Transverse colon (tissue), 4 donors: ENCODE results near the gene FAM20A. TPM values are rescaled to one million over a fixed set of nuclear protein-coding genes. Genes with fewer than 3 reads are reported as not detected.
A peak's percentile ranks its signal among the peaks of the same experiment; 100 is the strongest.

Source experiments
- DNase-seq: peaks from one replicate; pipeline ENCODE4 v3.0.0-alpha.2; 2019
- H3K27ac ChIP-seq, 4 donors: fragments of 200-600 bp; sonication (generic); 2 replicates each; pipeline ENCODE4 v1.5.1; 2016 to 2018; ENCODE audit warnings: inconsistent platforms in 4 of 4
- H3K27me3 ChIP-seq: fragments of 200-600 bp; sonication (generic); 2 replicates; pipeline ENCODE4 v1.5.1; 2017; ENCODE audit warnings: inconsistent platforms
- H3K36me3 ChIP-seq, 4 donors: fragments of 200-600 bp; sonication (generic); 2 replicates each; pipeline ENCODE4 v1.5.1; 2017 to 2019; ENCODE audit warnings: inconsistent platforms in 4 of 4
- H3K4me1 ChIP-seq, 4 donors: fragments of 200-600 bp; sonication (generic); 2 replicates each; pipeline ENCODE4 v1.5.1; 2017 to 2020; ENCODE audit warnings: inconsistent platforms in 4 of 4
- H3K4me3 ChIP-seq, 4 donors: fragments of 200-600 bp; sonication (generic); 1 replicate in 1 of 4; 2 replicates in 3 of 4; pipeline versions ENCODE4 v1.5.1 to v1.6.1; 2017 to 2019; ENCODE audit warnings: inconsistent platforms in 4 of 4
- H3K9me3 ChIP-seq, 2 donors: fragments of 200-600 bp; sonication (generic); 2 replicates each; pipeline ENCODE4 v1.5.1; 2017 to 2019; ENCODE audit warnings: inconsistent platforms in 2 of 2
- EP300 ChIP-seq: sonication (generic); formaldehyde crosslinking; IDR thresholded peaks from one replicate; pipeline ENCODE4 v1.6.1; 2017; ENCODE audit warnings: antibody characterized with exemption, low read depth
- POLR2A ChIP-seq: fragments of 450-650 bp; IDR thresholded peaks from one replicate; pipeline ENCODE4 v1.6.1; 2016; ENCODE audit warnings: antibody characterized with exemption, mild to moderate bottlenecking, moderate library complexity
- POLR2AphosphoS5 ChIP-seq, 3 donors: sonication (generic); formaldehyde crosslinking; IDR thresholded peaks; one replicate each; pipeline ENCODE4 v1.6.1; 2016; ENCODE audit warnings: antibody characterized with exemption in 3 of 3
- WGBS, 2 donors: methylation state at CpG; one replicate each; pipeline ENCODE4 v1.1.5; 2018; ENCODE audit warnings: low coverage in 1 of 2; 5-methylcytosine and 5-hydroxymethylcytosine counted together
- in situ Hi-C, 4 donors: fragments of 200-750 bp; cut with MboI; loops; one replicate each; pipeline versions ENCODE4 v1.15.0 to v1.15.1; 2017; ENCODE audit warnings: low sequenced_read_pairs in 3 of 4, low pct_ligation_motif_present in 1 of 4, low pct_unique_long_range_greater_than_20kb in 1 of 4
- intact Hi-C: fragments of 100-400 bp; cut with DNase I; formaldehyde crosslinking; loops from one replicate; pipeline ENCODE4 v1.15.1; 2023; ENCODE audit warnings: low total_unique reads
- total RNA-seq, 4 donors: library from RNA; depleted of rRNA; stranded (reverse); fragments of >200 nt; gene quantifications; one replicate each; pipeline ENCODE4 v1.1.0, GENCODE V29; 2016
- TF ChIP-seq, protein P1 (sequence below), 5 experiments: fragments of 200-600 bp in 3 of 5; fragments of 450-650 bp in 2 of 5; sonication (generic) in 3 of 5; IDR thresholded peaks; 1 replicate in 2 of 5; 2 replicates in 3 of 5; pipeline ENCODE4 v1.5.1; 2016 to 2017; ENCODE audit warnings: antibody characterized with exemption in 5 of 5, inconsistent platforms in 3 of 5, mild to moderate bottlenecking in 2 of 5, moderate library complexity in 1 of 5

The FAM20A gene
- total RNA-seq, 4 donors from 2014 or later = 1.5 to 4.1 (median 3.5) TPM

DNA sequence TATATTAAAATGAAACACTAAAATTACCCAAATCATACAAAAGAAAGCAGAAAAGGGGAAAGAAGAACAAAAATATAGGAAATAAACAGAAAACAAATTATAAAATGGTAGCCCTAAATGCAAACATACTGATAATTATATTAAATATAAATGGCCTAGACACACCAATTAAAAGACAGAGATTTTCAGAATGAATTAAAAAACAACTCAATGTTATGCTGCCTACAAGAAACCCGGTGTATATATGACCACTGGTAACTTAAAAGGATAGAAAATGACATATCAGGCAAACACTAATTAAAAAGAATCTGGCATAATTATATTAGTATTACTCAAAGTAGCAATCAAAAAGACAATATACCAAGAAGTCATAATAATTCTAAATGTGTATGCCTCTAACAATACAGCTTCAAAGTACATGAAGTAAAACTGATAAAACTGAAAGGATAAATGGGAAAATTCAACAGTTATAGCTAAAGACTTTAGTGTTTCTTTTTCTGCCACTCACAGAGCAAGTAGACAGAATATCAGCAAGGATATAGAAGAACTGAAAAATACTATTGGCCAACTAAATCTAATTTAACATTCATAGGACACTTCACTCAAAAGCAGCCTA, 7.5 kb upstream of the FAM20A start:
- H3K4me1 ChIP-seq = no peaks in the 10 kb centered on the region
- H3K4me3 ChIP-seq = no peak overlapping the region
- in situ Hi-C loops = no loop called here
- peaks cover under 1% of the 10 kb centered on the region for H3K27me3 ChIP-seq
- no peaks in the 10 kb centered on the region for H3K36me3 ChIP-seq
- intact Hi-C loops = no loop called here
- no peak overlapping the region for H3K27ac ChIP-seq
- no peak for DNase-seq
- WGBS, 2 donors = 67 to 80% methylated on average over 1 of the region's 1 CpG
- TF ChIP-seq POLR2A (no peak), EP300 (no peak), POLR2AphosphoS5 (IDR thresholded peaks at IDR 0.05) (no peak)
- TF ChIP-seq, protein P1, sequence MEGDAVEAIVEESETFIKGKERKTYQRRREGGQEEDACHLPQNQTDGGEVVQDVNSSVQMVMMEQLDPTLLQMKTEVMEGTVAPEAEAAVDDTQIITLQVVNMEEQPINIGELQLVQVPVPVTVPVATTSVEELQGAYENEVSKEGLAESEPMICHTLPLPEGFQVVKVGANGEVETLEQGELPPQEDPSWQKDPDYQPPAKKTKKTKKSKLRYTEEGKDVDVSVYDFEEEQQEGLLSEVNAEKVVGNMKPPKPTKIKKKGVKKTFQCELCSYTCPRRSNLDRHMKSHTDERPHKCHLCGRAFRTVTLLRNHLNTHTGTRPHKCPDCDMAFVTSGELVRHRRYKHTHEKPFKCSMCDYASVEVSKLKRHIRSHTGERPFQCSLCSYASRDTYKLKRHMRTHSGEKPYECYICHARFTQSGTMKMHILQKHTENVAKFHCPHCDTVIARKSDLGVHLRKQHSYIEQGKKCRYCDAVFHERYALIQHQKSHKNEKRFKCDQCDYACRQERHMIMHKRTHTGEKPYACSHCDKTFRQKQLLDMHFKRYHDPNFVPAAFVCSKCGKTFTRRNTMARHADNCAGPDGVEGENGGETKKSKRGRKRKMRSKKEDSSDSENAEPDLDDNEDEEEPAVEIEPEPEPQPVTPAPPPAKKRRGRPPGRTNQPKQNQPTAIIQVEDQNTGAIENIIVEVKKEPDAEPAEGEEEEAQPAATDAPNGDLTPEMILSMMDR (IDR thresholded peaks at IDR 0.05) = no peak
- peaks cover 22 to 33% of the 10 kb centered on the region in 2 donors for H3K9me3 ChIP-seq

DNA sequence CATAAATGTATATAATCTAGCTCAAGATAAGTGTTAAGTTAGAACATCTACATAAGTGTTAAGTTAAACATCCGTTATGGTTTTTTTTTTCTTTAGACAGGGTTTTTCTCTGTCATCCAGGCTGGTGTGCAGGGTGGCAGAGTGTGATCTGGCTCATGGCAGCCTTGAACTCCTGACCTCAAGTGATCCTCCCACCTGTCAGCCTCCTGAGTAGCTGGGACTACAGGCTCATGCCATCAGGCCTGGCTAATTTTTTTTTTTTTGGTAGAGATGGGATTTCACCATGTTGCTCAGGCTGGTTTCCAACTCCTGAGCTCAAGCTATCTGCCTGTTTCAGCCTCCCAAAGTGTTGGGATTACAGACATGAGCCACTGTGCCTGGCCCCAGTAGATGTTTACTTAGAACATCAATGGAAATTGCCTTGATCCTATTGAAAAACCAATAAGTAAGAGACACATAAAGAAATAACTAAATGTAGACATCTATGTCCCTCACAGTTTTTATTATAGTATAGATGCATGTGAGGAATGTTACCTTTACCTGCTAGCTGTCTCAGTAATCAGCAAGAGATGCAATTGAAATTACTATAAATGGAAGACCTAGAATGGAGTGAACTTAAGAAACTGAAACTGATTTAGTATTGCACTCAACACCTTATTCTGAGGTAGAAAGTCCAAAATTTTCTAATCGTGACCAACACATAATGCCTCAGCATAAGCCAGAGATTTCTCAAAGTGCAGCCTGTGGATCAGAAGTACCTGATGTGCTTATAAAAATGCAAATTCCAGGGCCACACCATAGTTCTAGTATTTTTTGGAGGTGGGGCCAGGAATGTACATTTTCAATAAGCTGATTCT, 5.5 kb upstream of the FAM20A start:
- Histone ChIP-seq H3K36me3 (no peaks in the 10 kb centered on the region), H3K27ac (no peak overlapping the region), H3K9me3 (peaks cover 22 to 33% of the 10 kb centered on the region in 2 donors), H3K4me3 (no peak overlapping the region), H3K4me1 (peaks cover 0 to 1% (median 0%) of the 10 kb centered on the region in 4 donors), H3K27me3 (peaks cover 17% of the 10 kb centered on the region)
- TF ChIP-seq EP300 = no peak
- TF ChIP-seq POLR2A = no peak
- TF ChIP-seq POLR2AphosphoS5 (IDR thresholded peaks at IDR 0.05) = no peak
- TF ChIP-seq, protein P1 (IDR thresholded peaks at IDR 0.05) = no peak
- no peak for DNase-seq
- in situ Hi-C loops (no loop called here), intact Hi-C loops (no loop called here)
- 80 to 100% methylated on average over 1 to 2 of the region's 2 CpGs for WGBS, 2 donors

DNA sequence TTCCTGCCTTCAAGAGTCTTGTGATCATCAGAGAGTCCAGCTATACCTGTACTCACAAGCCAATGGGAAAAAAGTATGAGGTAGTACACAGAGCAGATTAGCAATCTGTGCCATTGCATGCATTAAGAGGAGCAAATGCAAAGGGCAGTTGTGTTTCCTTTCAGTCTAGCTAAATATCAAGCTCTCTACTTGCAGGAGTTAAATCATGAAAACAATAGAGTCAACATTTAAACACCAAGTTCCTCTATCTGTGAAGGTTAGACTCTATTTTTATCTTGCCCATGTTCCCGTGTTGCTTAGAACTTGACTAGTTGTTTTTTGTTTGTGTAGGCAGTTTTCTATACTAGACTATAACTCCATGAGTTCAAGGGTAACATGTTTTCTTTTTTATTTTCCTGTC, 4.7 kb upstream of the FAM20A start:
- no peak overlapping the region for H3K4me3 ChIP-seq
- H3K27me3 ChIP-seq = peaks cover 25% of the 10 kb centered on the region
- in situ Hi-C loops (no loop called here), intact Hi-C loops (no loop called here)
- TF ChIP-seq POLR2A (no peak), EP300 (no peak), POLR2AphosphoS5 (IDR thresholded peaks at IDR 0.05) (no peak)
- TF ChIP-seq, protein P1 (IDR thresholded peaks at IDR 0.05) = no peak
- no peaks in the 10 kb centered on the region for H3K36me3 ChIP-seq
- no peak for DNase-seq
- peaks cover 0 to 9% (median 4%) of the 10 kb centered on the region in 4 donors for H3K4me1 ChIP-seq
- no peak overlapping the region for H3K27ac ChIP-seq
- H3K9me3 ChIP-seq = peaks cover 22 to 31% of the 10 kb centered on the region in 2 donors
- 45 to 64% methylated on average over 1 of the region's 1 CpG for WGBS, 2 donors

DNA sequence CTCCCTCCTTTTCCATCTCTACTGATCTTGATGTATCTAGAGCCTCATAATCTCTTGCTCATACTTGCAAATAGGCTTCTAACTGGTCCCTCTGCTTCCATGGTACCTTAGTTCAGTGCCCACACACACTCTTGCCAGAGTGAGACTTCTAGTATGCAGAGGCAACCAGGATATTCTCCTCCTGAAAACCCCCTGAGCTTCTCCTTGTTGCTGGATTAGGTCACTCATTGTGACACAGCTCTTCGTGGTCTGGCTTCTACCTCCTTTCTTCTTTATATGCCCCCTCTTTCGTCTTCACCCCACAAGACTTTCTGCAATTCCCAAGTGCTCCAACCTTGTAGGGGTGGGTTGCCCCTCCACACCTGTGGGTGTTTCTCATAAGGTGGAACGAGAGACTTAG, 2.5 kb upstream of the FAM20A start:
- Histone ChIP-seq H3K36me3 (no peaks in the 10 kb centered on the region), H3K4me1 (peaks cover 0 to 20% (median 13%) of the 10 kb centered on the region in 4 donors), H3K4me3 (no peak overlapping the region), H3K27ac (peak overlapping the region in 1 of 4 donors; percentile 19), H3K27me3 (peaks cover 47% of the 10 kb centered on the region), H3K9me3 (peaks cover 9 to 11% of the 10 kb centered on the region in 2 donors)
- TF ChIP-seq EP300 (no peak), POLR2A (no peak), POLR2AphosphoS5 (IDR thresholded peaks at IDR 0.05) (no peak)
- TF ChIP-seq, protein P1 (IDR thresholded peaks at IDR 0.05) = no peak
- in situ Hi-C loops = no loop called here
- intact Hi-C loops = no loop called here
- WGBS, 2 donors = 87 to 89% methylated on average over 3 of the region's 3 CpGs
- no peak for DNase-seq
